IMR-90 (cell line): Measurements from ENCODE around the gene SRPK2. TPM values are rescaled to one million over a fixed set of nuclear protein-coding genes. Genes with fewer than 3 reads are reported as not detected.
A peak's percentile ranks its signal among the peaks of the same experiment; 100 is the strongest.

Experiments used
- ATAC-seq: fragments of 200-7000 bp; cut with Tn5 transposase; 2 replicates; pipeline ENCODE4 v1.9.1; 2020; ENCODE audit warnings: low read depth, mild to moderate bottlenecking, moderate library complexity
- BruUV-seq: library from RNA; stranded (reverse); fragments of 400-500 nt; replicated peaks from 2 replicates; lab custom pipeline; 2021; lab: Mats Ljungman, UMichigan
- CTCF ChIA-PET: fragments of 300-600 bp; formaldehyde crosslinking; extraction: SDS; loops from one replicate; lab custom pipeline; 2021; ENCODE audit warnings: antibody characterized with exemption; lab: Yijun Ruan, JAX
- POLR2A ChIA-PET: fragments of 300-600 bp; sonication (Branson Sonifier 250); formaldehyde crosslinking; loops from one replicate; lab custom pipeline; 2022; ENCODE audit warnings: antibody characterized with exemption; ENCODE audit not compliant: unreplicated experiment; lab: Charles Lee
- DNase-seq: peaks from one replicate; pipeline ENCODE4 v3.0.0; 2013
- H2AFZ ChIP-seq: replicated peaks from 2 replicates; pipeline ENCODE3; 2013; ENCODE audit warnings: low read length, mild to moderate bottlenecking; ENCODE audit not compliant: poor library complexity
- H2AK5ac ChIP-seq: 2 replicates; pipeline ENCODE4 v1.6.1; 2013; ENCODE audit warnings: low read depth, low read length, inconsistent platforms
- H2AK9ac ChIP-seq: replicated peaks from 2 replicates; pipeline ENCODE3; 2013; ENCODE audit warnings: mild to moderate bottlenecking, low read depth, low read length, moderate library complexity; ENCODE audit not compliant: poor library complexity
- H2BK120ac ChIP-seq: 2 replicates; pipeline ENCODE4 v1.6.1; 2013; ENCODE audit warnings: low read depth, low read length, inconsistent platforms
- H2BK15ac ChIP-seq: 3 replicates; pipeline ENCODE4 v1.6.1; 2013; ENCODE audit warnings: low read depth, low read length, inconsistent platforms
- H2BK20ac ChIP-seq: 2 replicates; pipeline ENCODE4 v1.6.1; 2013; ENCODE audit warnings: low read depth, mild to moderate bottlenecking, inconsistent platforms, low read length, moderate library complexity
- H2BK5ac ChIP-seq: 2 replicates; pipeline ENCODE4 v1.6.1; 2013; ENCODE audit warnings: mild to moderate bottlenecking, low read depth, low read length, inconsistent platforms; ENCODE audit not compliant: poor library complexity, severe bottlenecking
- H3K14ac ChIP-seq: replicated peaks from 2 replicates; pipeline ENCODE4 v1.6.1; 2013; ENCODE audit warnings: low read depth, low read length, inconsistent platforms
- H3K18ac ChIP-seq: 2 replicates; pipeline ENCODE4 v1.6.1; 2013; ENCODE audit warnings: low read depth, low read length, control low read depth
- H3K23ac ChIP-seq: 2 replicates; pipeline ENCODE4 v1.6.1; 2013; ENCODE audit warnings: low read depth, low read length, inconsistent platforms
- H3K27ac ChIP-seq: 2 replicates; pipeline ENCODE4 v1.5.1; 2013; ENCODE audit warnings: mild to moderate bottlenecking, control low read depth, low read length; ENCODE audit not compliant: insufficient read depth
- H3K27me3 ChIP-seq: 2 replicates; pipeline ENCODE4 v1.6.1; 2013; ENCODE audit warnings: low read length; ENCODE audit not compliant: control insufficient read depth, insufficient read depth
- H3K36me3 ChIP-seq: 2 replicates; pipeline ENCODE4 v1.6.1; 2013; ENCODE audit warnings: low read length, mixed read lengths; ENCODE audit not compliant: control insufficient read depth, insufficient read depth
- H3K4ac ChIP-seq: 2 replicates; pipeline ENCODE4 v1.6.1; 2013; ENCODE audit warnings: low read depth, low read length, inconsistent platforms
- H3K4me1 ChIP-seq: 2 replicates; pipeline ENCODE4 v1.6.1; 2013; ENCODE audit warnings: low read length, mixed read lengths; ENCODE audit not compliant: control insufficient read depth, insufficient read depth
- H3K4me2 ChIP-seq: 2 replicates; pipeline ENCODE4 v1.6.1; 2013; ENCODE audit warnings: low read depth, mild to moderate bottlenecking, control low read depth, low read length, moderate library complexity
- H3K4me3 ChIP-seq: 2 replicates; pipeline ENCODE4 v1.5.1; 2013; ENCODE audit warnings: low read depth, mild to moderate bottlenecking, control low read depth, low read length, moderate library complexity; ENCODE audit not compliant: insufficient read depth
- H3K56ac ChIP-seq: 2 replicates; pipeline ENCODE4 v1.6.1; 2013; ENCODE audit warnings: low read length, inconsistent platforms; ENCODE audit not compliant: insufficient read depth; ENCODE audit errors: extremely low read depth
- H3K79me1 ChIP-seq, 2 experiments: 2 replicates each; pipeline ENCODE4 v1.6.1; 2013; ENCODE audit warnings: low read length in 2 of 2, inconsistent platforms in 1 of 2, low read depth in 1 of 2
- H3K9ac ChIP-seq: 2 replicates; pipeline ENCODE4 v1.6.1; 2013; ENCODE audit warnings: low read depth, low read length, control low read depth
- H3K9me1 ChIP-seq: 2 replicates; pipeline ENCODE4 v1.6.1; 2013; ENCODE audit warnings: low read length, inconsistent platforms; ENCODE audit not compliant: insufficient read depth
- H3K9me3 ChIP-seq: 2 replicates; pipeline ENCODE4 v1.6.1; 2013; ENCODE audit warnings: low read length; ENCODE audit not compliant: control insufficient read depth, insufficient read depth
- H4K20me1 ChIP-seq: 2 replicates; pipeline ENCODE4 v1.6.1; 2013; ENCODE audit warnings: low read length, inconsistent platforms; ENCODE audit not compliant: insufficient read depth
- H4K5ac ChIP-seq: 2 replicates; pipeline ENCODE4 v1.6.1; 2013; ENCODE audit warnings: mild to moderate bottlenecking, low read depth, low read length, control low read depth
- H4K8ac ChIP-seq, 2 experiments: 2 replicates each; pipeline ENCODE4 v1.6.1; 2013; ENCODE audit warnings: low read depth in 2 of 2, low read length in 2 of 2, control low read depth in 1 of 2, inconsistent platforms in 1 of 2
- H4K91ac ChIP-seq: 2 replicates; pipeline ENCODE4 v1.6.1; 2013; ENCODE audit warnings: low read depth, low read length, inconsistent platforms; ENCODE audit not compliant: insufficient read depth
- BHLHE40 ChIP-seq: fragments of 150-350 bp; IDR thresholded peaks from 2 replicates; pipeline ENCODE4 v1.6.1; 2016; ENCODE audit warnings: mild to moderate bottlenecking, low read depth, low read length
- CHD1 ChIP-seq: IDR thresholded peaks from 2 replicates; pipeline ENCODE4 v1.6.1; 2012; ENCODE audit warnings: low read depth, low read length, improper control_type of control experiment
- MAFK ChIP-seq: IDR thresholded peaks from 2 replicates; pipeline ENCODE4 v1.6.1; 2012; ENCODE audit warnings: low read depth, low read length, improper control_type of control experiment
- MXI1 ChIP-seq: IDR thresholded peaks from 2 replicates; pipeline ENCODE4 v1.6.1; 2012; ENCODE audit warnings: low read depth, mild to moderate bottlenecking, low read length, moderate library complexity, borderline replicate concordance
- POLR2A ChIP-seq: IDR thresholded peaks from 2 replicates; pipeline ENCODE4 v1.6.1; 2012; ENCODE audit warnings: mild to moderate bottlenecking, low read depth, low read length
- RCOR1 ChIP-seq: IDR thresholded peaks from 2 replicates; pipeline ENCODE4 v1.6.1; 2012; ENCODE audit warnings: mild to moderate bottlenecking, low read length, improper control_type of control experiment; ENCODE audit not compliant: insufficient replicate concordance
- RFX5 ChIP-seq: IDR thresholded peaks from 2 replicates; pipeline ENCODE4 v1.8.0; 2012; ENCODE audit warnings: low read depth, mild to moderate bottlenecking, low read length, moderate library complexity
- WGBS, 2 experiments: methylation state at CpG; one replicate each; pipeline versions ENCODE4 v1.1.5 to v1.1.7; 2013; ENCODE audit warnings: missing lambda C conversion rate in 2 of 2; ENCODE audit not compliant: insufficient read length in 1 of 2; ENCODE audit errors: extremely low coverage in 2 of 2; 5-methylcytosine and 5-hydroxymethylcytosine counted together
- dilution Hi-C: fragments of 300-500 bp; cut with HindIII; formaldehyde crosslinking; loops from one replicate; pipeline ENCODE4 v1.14.3; 2018; ENCODE audit warnings: low sequenced_read_pairs; ENCODE audit not compliant: unreplicated experiment
- in situ Hi-C: fragments of 300-500 bp; cut with MboI; formaldehyde crosslinking; loops from 3 replicates; pipeline ENCODE4 v1.14.3; 2019; ENCODE audit warnings: low sequenced_read_pairs, inconsistent platforms, mixed read lengths
- intact Hi-C: fragments of 100-400 bp; cut with micrococcal nuclease; formaldehyde crosslinking; loops from 2 replicates; pipeline ENCODE4 v1.10.0; 2022
- polyA plus RNA-seq, 3 experiments: library from polyadenylated mRNA; depleted of rRNA; stranded (reverse); fragments of >200 nt; gene quantifications; 2 replicates each; pipeline ENCODE4 v1.2.3, GENCODE V29; 2012; ENCODE audit warnings: low replicate concordance in 1 of 3
- total RNA-seq: library from RNA; depleted of rRNA; stranded (reverse); fragments of >200 nt; gene quantifications from 2 replicates; pipeline ENCODE4 v1.2.3, GENCODE V29; 2012
- TF ChIP-seq, protein P1 (sequence below): fragments of 150-350 bp; IDR thresholded peaks from 2 replicates; pipeline ENCODE4 v1.6.1; 2016; ENCODE audit warnings: low read depth, mild to moderate bottlenecking, low read length, moderate library complexity, borderline replicate concordance
- TF ChIP-seq, protein P2 (sequence below): conservative IDR thresholded peaks from 2 replicates; pipeline ENCODE4 v1.5.1; 2012; ENCODE audit warnings: mild to moderate bottlenecking, low read depth, low read length, improper control_type of control experiment

SRPK2 gene
- total and polyA plus RNA-seq, 2 of the 4 experiments (the other 2 are of a cell fraction) = 13.2 to 33.0 TPM

DNA sequence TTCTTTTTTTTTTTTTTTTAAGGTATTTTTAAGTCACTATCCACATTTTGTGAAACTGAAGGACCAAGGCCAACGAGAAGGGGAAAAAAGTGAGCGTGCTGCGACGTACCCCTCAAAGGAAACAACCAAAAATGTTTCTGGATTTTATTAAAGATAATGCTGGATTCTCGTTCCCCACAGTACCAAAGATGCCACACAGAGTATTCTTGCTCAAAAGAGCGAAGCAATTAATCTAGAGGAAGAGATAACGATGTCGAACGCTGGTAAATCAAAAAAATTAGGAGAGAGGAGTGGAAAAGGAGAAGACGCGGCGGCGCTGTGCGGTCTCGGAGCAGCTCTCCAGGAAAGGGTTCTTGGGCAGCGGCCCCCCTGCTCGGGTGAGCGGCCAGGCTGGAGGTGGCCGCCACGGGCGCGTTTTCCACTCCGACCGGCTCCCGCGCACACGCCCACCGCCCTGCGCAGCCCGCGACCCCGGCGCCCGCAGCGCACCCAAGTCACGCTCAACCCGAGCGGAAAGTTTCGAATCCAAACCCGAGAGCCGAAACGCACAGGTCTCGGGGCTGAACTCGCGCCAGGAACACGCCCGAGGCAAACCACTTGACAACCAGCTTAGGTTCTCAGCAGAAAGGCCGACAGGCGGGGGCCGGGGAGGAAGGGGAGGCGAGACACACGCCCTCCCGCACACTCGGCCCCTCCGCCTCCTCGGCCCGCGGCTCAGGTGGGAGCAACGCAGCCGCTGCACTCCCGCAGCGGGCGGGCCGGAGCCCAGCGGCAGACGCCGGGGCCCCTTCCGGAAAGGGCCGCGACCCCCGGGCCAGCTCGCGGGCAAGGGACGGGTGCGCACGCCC, 989 bp downstream of the SRPK2 start:
- Histone ChIP-seq H3K9ac (peak overlapping the region; percentile 84), H4K91ac (no peak overlapping the region), H3K56ac (0 out of 2 replicates have a peak overlapping the region, but pooled peaks have one; percentile 50), H3K79me1 (peaks cover 11 to 27% of the 10 kb centered on the region in 2 experiments; a peak in 3 of 4 replicates), H3K27me3 (no peaks in the 10 kb centered on the region), H3K18ac (no peak overlapping the region), H3K9me3 (no peaks in the 10 kb centered on the region), H2BK120ac (no peak overlapping the region), H3K4ac (no peak overlapping the region; the same call in 1 of the 2 replicates), H2AK9ac (peak overlapping the region; percentile 31), H2BK15ac (no peak overlapping the region), H4K20me1 (peaks cover 26% of the 10 kb centered on the region), H3K4me3 (peak overlapping the region; percentile 92), H3K4me1 (no peaks in the 10 kb centered on the region), H3K27ac (peak overlapping the region; percentile 45), H3K4me2 (peak overlapping the region; percentile 89), H2AFZ (peak overlapping the region; percentile 92), H2BK20ac (no peak overlapping the region), H3K9me1 (no peaks in the 10 kb centered on the region), H3K23ac (peak overlapping the region; percentile 18; the same call in 1 of the 2 replicates), H2BK5ac (no peak overlapping the region), H2AK5ac (no peak overlapping the region), H3K36me3 (no peaks in the 10 kb centered on the region), H4K5ac (no peak overlapping the region), H4K8ac (no peak overlapping the region), H3K14ac (no peak overlapping the region)
- intact Hi-C loops (loop anchor here (2.0 to 5.0 kb wide), 2 partner anchors 135 to 655 kb away; partner anchors contain the start of gene PUS7), dilution Hi-C loops (no loop called here), in situ Hi-C loops (no loop called here)
- DNase-seq = peak; percentile 28
- BruUV-seq = no TSS peak
- ATAC-seq = peak; percentile 52
- 0% methylated on average over 38 of the region's 76 CpGs; no CpG with 5 or more reads in 1 of the 2 experiments for WGBS, 2 experiments
- TF ChIP-seq POLR2A (no peak), BHLHE40 (no peak), RCOR1 (no peak), MXI1 (peak; percentile 13; the same call in 1 of the 2 replicates), CHD1 (no peak), RFX5 (no peak), MAFK (no peak)
- TF ChIP-seq, protein P1, sequence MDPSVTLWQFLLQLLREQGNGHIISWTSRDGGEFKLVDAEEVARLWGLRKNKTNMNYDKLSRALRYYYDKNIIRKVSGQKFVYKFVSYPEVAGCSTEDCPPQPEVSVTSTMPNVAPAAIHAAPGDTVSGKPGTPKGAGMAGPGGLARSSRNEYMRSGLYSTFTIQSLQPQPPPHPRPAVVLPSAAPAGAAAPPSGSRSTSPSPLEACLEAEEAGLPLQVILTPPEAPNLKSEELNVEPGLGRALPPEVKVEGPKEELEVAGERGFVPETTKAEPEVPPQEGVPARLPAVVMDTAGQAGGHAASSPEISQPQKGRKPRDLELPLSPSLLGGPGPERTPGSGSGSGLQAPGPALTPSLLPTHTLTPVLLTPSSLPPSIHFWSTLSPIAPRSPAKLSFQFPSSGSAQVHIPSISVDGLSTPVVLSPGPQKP = no peak
- TF ChIP-seq, protein P2, sequence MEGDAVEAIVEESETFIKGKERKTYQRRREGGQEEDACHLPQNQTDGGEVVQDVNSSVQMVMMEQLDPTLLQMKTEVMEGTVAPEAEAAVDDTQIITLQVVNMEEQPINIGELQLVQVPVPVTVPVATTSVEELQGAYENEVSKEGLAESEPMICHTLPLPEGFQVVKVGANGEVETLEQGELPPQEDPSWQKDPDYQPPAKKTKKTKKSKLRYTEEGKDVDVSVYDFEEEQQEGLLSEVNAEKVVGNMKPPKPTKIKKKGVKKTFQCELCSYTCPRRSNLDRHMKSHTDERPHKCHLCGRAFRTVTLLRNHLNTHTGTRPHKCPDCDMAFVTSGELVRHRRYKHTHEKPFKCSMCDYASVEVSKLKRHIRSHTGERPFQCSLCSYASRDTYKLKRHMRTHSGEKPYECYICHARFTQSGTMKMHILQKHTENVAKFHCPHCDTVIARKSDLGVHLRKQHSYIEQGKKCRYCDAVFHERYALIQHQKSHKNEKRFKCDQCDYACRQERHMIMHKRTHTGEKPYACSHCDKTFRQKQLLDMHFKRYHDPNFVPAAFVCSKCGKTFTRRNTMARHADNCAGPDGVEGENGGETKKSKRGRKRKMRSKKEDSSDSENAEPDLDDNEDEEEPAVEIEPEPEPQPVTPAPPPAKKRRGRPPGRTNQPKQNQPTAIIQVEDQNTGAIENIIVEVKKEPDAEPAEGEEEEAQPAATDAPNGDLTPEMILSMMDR = no peak
- ChIA-PET CTCF (interaction anchor here (0.9 to 1.6 kb wide), 2 partner anchors 11 to 202 kb away, joined by 3 to 5 read pairs; no protein-coding TSS in a partner anchor), POLR2A (no interaction called here)
